ENCODE measurements around the gene AKT3. TPM values are rescaled to one million over a fixed set of nuclear protein-coding genes. Genes with fewer than 3 reads are reported as not detected.

AKT3 gene
- total RNA-seq, 4 donors from 2014 or later = 3.8 to 31.7 (median 8.6) TPM

GRCh38 chr1:243693800-243694199 is 156.2 kb downstream of the AKT3 start:
- H3K27ac ChIP-seq = no peak overlapping the region
- TF ChIP-seq POLR2AphosphoS5 (IDR thresholded peaks at IDR 0.05) (no peak), POLR2A (IDR thresholded peaks at IDR 0.05) (no peak), CTCF (IDR thresholded peaks at IDR 0.05) (no peak), EP300 (IDR thresholded peaks at IDR 0.05) (no peak)
- no peaks in the 10 kb centered on the region for H3K9me3 ChIP-seq
- DNase-seq (ENCODE audit: low spot score in 2 of 2) = no peak
- WGBS = 67% methylated on average over 1 of the region's 1 CpG
- H3K27me3 ChIP-seq = no peaks in the 10 kb centered on the region
- H3K36me3 ChIP-seq = no peaks in the 10 kb centered on the region
- no peak overlapping the region for H3K4me3 ChIP-seq
- no peaks in the 10 kb centered on the region for H3K4me1 ChIP-seq

GRCh38 chr1:243686159-243686558 is 163.9 kb downstream of the AKT3 start:
- no peaks in the 10 kb centered on the region for H3K9me3 ChIP-seq
- H3K27me3 ChIP-seq = no peaks in the 10 kb centered on the region
- no peaks in the 10 kb centered on the region for H3K4me1 ChIP-seq
- 100% methylated on average over 1 of the region's 1 CpG for WGBS
- no peak overlapping the region for H3K4me3 ChIP-seq
- no peak for TF ChIP-seq EP300 (IDR thresholded peaks at IDR 0.05)
- no peak for TF ChIP-seq POLR2AphosphoS5 (IDR thresholded peaks at IDR 0.05)
- TF ChIP-seq POLR2A (IDR thresholded peaks at IDR 0.05) = no peak
- TF ChIP-seq CTCF (IDR thresholded peaks at IDR 0.05) = no peak
- H3K27ac ChIP-seq = no peak overlapping the region
- DNase-seq (ENCODE audit: low spot score in 2 of 2) = no peak
- no peaks in the 10 kb centered on the region for H3K36me3 ChIP-seq

- no peaks in the 10 kb centered on the region for H3K27me3 ChIP-seq
- no peak for TF ChIP-seq POLR2A (IDR thresholded peaks at IDR 0.05)
- TF ChIP-seq CTCF (IDR thresholded peaks at IDR 0.05) = no peak
- no peak for TF ChIP-seq EP300 (IDR thresholded peaks at IDR 0.05)
- TF ChIP-seq POLR2AphosphoS5 (IDR thresholded peaks at IDR 0.05) = no peak
- no peak for DNase-seq (ENCODE audit: low spot score in 2 of 2)
- no peaks in the 10 kb centered on the region for H3K9me3 ChIP-seq
- H3K4me1 ChIP-seq = no peaks in the 10 kb centered on the region
- no peak overlapping the region for H3K4me3 ChIP-seq
- no peak overlapping the region for H3K27ac ChIP-seq
- H3K36me3 ChIP-seq = no peaks in the 10 kb centered on the region
Observed at GRCh38 chr1:243680860-243681259, 169.2 kb downstream of the AKT3 start.

GRCh38 chr1:243672539-243673074 is 177.4 kb downstream of the AKT3 start:
- no peaks in the 10 kb centered on the region for H3K9me3 ChIP-seq
- H3K4me1 ChIP-seq = no peaks in the 10 kb centered on the region
- no peaks in the 10 kb centered on the region for H3K27me3 ChIP-seq
- no peak overlapping the region for H3K4me3 ChIP-seq
- TF ChIP-seq EP300 (IDR thresholded peaks at IDR 0.05) = no peak
- no peak for TF ChIP-seq POLR2AphosphoS5 (IDR thresholded peaks at IDR 0.05)
- no peak for TF ChIP-seq CTCF (IDR thresholded peaks at IDR 0.05)
- TF ChIP-seq POLR2A (IDR thresholded peaks at IDR 0.05) = no peak
- 77% methylated on average over 3 of the region's 3 CpGs for WGBS
- H3K27ac ChIP-seq = no peak overlapping the region
- no peaks in the 10 kb centered on the region for H3K36me3 ChIP-seq
- DNase-seq (ENCODE audit: low spot score in 2 of 2) = no peak

- no peaks in the 10 kb centered on the region for H3K36me3 ChIP-seq
- H3K4me3 ChIP-seq = no peak overlapping the region
- no peak overlapping the region for H3K27ac ChIP-seq
- no peak for DNase-seq (ENCODE audit: low spot score in 2 of 2)
- 94% methylated on average over 2 of the region's 2 CpGs for WGBS
- no peaks in the 10 kb centered on the region for H3K4me1 ChIP-seq
- H3K9me3 ChIP-seq = no peaks in the 10 kb centered on the region
- H3K27me3 ChIP-seq = no peaks in the 10 kb centered on the region
- TF ChIP-seq CTCF (IDR thresholded peaks at IDR 0.05) (no peak), POLR2AphosphoS5 (IDR thresholded peaks at IDR 0.05) (no peak), EP300 (IDR thresholded peaks at IDR 0.05) (no peak), POLR2A (IDR thresholded peaks at IDR 0.05) (no peak)
Observed at GRCh38 chr1:243667591-243667990, 182.5 kb downstream of the AKT3 start.

Data from suprapubic skin (tissue), 4 donors.